Activated CD8-positive, alpha-beta T cell treated with anti-CD3 and anti-CD28 coated beads for 36 hours (primary cell): ENCODE data around the gene ZNF407. TPM values are rescaled to one million over a fixed set of nuclear protein-coding genes. Genes with fewer than 3 reads are reported as not detected.
A peak's percentile ranks its signal among the peaks of the same experiment; 100 is the strongest.

ENCODE experiments used
- ATAC-seq: fragments of 200-7000 bp; cut with Tn5 transposase; one replicate; pipeline ENCODE4 v1.10.0; 2021; ENCODE audit warnings: mild to moderate bottlenecking, moderate library complexity
- CTCF ChIA-PET: fragments of 350-600 bp; sonication (Branson Sonifier 250); formaldehyde crosslinking; loops from one replicate; lab custom pipeline; 2021; ENCODE audit warnings: antibody characterized with exemption; lab: Charles Lee
- POLR2A ChIA-PET: fragments of 350-600 bp; sonication (Branson Sonifier 250); formaldehyde crosslinking; loops from one replicate; lab custom pipeline; 2021; ENCODE audit warnings: antibody characterized with exemption; lab: Charles Lee
- DNase-seq: peaks from one replicate; pipeline ENCODE4 v3.0.0-alpha.2; 2020
- H3K27ac Mint-ChIP-seq: one replicate; pipeline ENCODE4 v1.8.0; 2021; ENCODE audit warnings: mild to moderate bottlenecking, mixed read lengths
- H3K27me3 Mint-ChIP-seq: one replicate; pipeline ENCODE4 v1.8.0; 2021; ENCODE audit warnings: mixed read lengths
- H3K36me3 Mint-ChIP-seq: one replicate; pipeline ENCODE4 v1.8.0; 2021; ENCODE audit warnings: low read depth, mixed read lengths
- H3K4me1 Mint-ChIP-seq: one replicate; pipeline ENCODE4 v1.8.0; 2021; ENCODE audit warnings: low read depth, mixed read lengths
- H3K4me3 Mint-ChIP-seq: one replicate; pipeline ENCODE4 v1.8.0; 2021; ENCODE audit warnings: mild to moderate bottlenecking, moderate library complexity, mixed read lengths
- H3K9me3 Mint-ChIP-seq: one replicate; pipeline ENCODE4 v1.8.0; 2021; ENCODE audit warnings: mixed read lengths
- CTCF ChIP-seq: fragments of 200-600 bp; IDR thresholded peaks from one replicate; pipeline ENCODE4 v1.8.0; 2022; ENCODE audit warnings: antibody characterized with exemption, mild to moderate bottlenecking
- intact Hi-C: fragments of 100-400 bp; cut with micrococcal nuclease; formaldehyde crosslinking; loops from one replicate; pipeline ENCODE4 v1.10.0; 2022
- total RNA-seq, 2 experiments: library from RNA; stranded (reverse); gene quantifications; one replicate each; pipeline ENCODE4 v1.2.3, GENCODE V29; 2021

ZNF407 gene
- total RNA-seq, 2 experiments from 2014 or later, result 9.9 to 10.8 TPM

GRCh38 chr18:74551936-74552555 is 45.6 kb upstream of the ZNF407 start:
- ChIA-PET CTCF (interaction anchor here (0.6 to 4.4 kb wide), 51 partner anchors 8 to 470 kb away, joined by 3 to 67 read pairs (median 4); no protein-coding TSS in a partner anchor), POLR2A (no interaction called here)
- Mint-ChIP-seq H3K36me3 (no peaks in the 10 kb centered on the region), H3K27ac (no peak overlapping the region), H3K4me1 (no peaks in the 10 kb centered on the region), H3K9me3 (peaks cover 14% of the 10 kb centered on the region), H3K27me3 (peaks cover 7% of the 10 kb centered on the region), H3K4me3 (no peak overlapping the region)
- DNase-seq (peak; percentile 91), ATAC-seq (peak; percentile 99)
- intact Hi-C loops, result loop anchor here (2.0 to 5.0 kb wide), 3 partner anchors 55 to 355 kb away; partner anchors contain the start of gene CNDP2
- TF ChIP-seq CTCF, result peak; percentile 72

GRCh38 chr18:74556126-74556525 is 41.5 kb upstream of the ZNF407 start:
- ChIA-PET POLR2A (interaction anchor here (0.6 kb wide), 1 partner anchor 394 kb away, joined by 3 read pairs; no protein-coding TSS in a partner anchor), CTCF (interaction anchor here (1.5 kb wide), 1 partner anchor 14 kb away, joined by 3 read pairs; no protein-coding TSS in a partner anchor)
- H3K27ac Mint-ChIP-seq, result no peak overlapping the region
- no peak for DNase-seq
- no peak for ATAC-seq
- no peaks in the 10 kb centered on the region for H3K36me3 Mint-ChIP-seq
- no peak overlapping the region for H3K4me3 Mint-ChIP-seq
- no peaks in the 10 kb centered on the region for H3K4me1 Mint-ChIP-seq
- no peaks in the 10 kb centered on the region for H3K9me3 Mint-ChIP-seq
- no peak for TF ChIP-seq CTCF
- peaks cover 7% of the 10 kb centered on the region for H3K27me3 Mint-ChIP-seq
- intact Hi-C loops, result no loop called here

GRCh38 chr18:74558096-74558495 is 39.6 kb upstream of the ZNF407 start:
- Mint-ChIP-seq H3K27ac (no peak overlapping the region), H3K4me1 (no peaks in the 10 kb centered on the region), H3K9me3 (no peaks in the 10 kb centered on the region), H3K4me3 (no peak overlapping the region), H3K27me3 (peaks cover 6% of the 10 kb centered on the region), H3K36me3 (no peaks in the 10 kb centered on the region)
- no peak for DNase-seq
- TF ChIP-seq CTCF, result no peak
- ChIA-PET CTCF (no interaction called here), POLR2A (no interaction called here)
- no peak for ATAC-seq
- intact Hi-C loops, result no loop called here

GRCh38 chr18:74562131-74562730 is 35.4 kb upstream of the ZNF407 start:
- no peak for TF ChIP-seq CTCF
- intact Hi-C loops, result no loop called here
- ChIA-PET CTCF (interaction anchor here (1.9 kb wide), 1 partner anchor 10 kb away, joined by 7 read pairs; no protein-coding TSS in a partner anchor), POLR2A (no interaction called here)
- H3K27me3 Mint-ChIP-seq, result no peaks in the 10 kb centered on the region
- H3K4me3 Mint-ChIP-seq, result no peak overlapping the region
- H3K9me3 Mint-ChIP-seq, result peaks cover 7% of the 10 kb centered on the region
- no peak overlapping the region for H3K27ac Mint-ChIP-seq
- ATAC-seq (no peak), DNase-seq (no peak)
- H3K4me1 Mint-ChIP-seq, result no peaks in the 10 kb centered on the region
- H3K36me3 Mint-ChIP-seq, result no peaks in the 10 kb centered on the region

GRCh38 chr18:74562775-74563174 is 34.9 kb upstream of the ZNF407 start:
- ATAC-seq (no peak), DNase-seq (no peak)
- POLR2A ChIA-PET, result no interaction called here
- TF ChIP-seq CTCF, result no peak
- Mint-ChIP-seq H3K36me3 (no peaks in the 10 kb centered on the region), H3K4me3 (no peak overlapping the region), H3K27me3 (no peaks in the 10 kb centered on the region), H3K27ac (no peak overlapping the region), H3K9me3 (peaks cover 7% of the 10 kb centered on the region), H3K4me1 (no peaks in the 10 kb centered on the region)
- CTCF ChIA-PET, result interaction anchor here (1.9 to 3.1 kb wide), 2 partner anchors 11 kb away, joined by 7 to 14 read pairs; no protein-coding TSS in a partner anchor
- intact Hi-C loops, result no loop called here
